IPS DF 4.7 (cell line): ENCODE results near the gene BLOC1S3.

Experiments used
- DNase-seq: peaks from one replicate; pipeline ENCODE4 v3.0.0-alpha.2; 2013; ENCODE audit warnings: low spot score; ENCODE audit errors: extremely low read depth

Gene BLOC1S3

GRCh38 chr19:45160870-45161737 is 17.5 kb upstream of the BLOC1S3 start, which contains the start of gene NKPD1:
NKPD1 (minus strand) TSS chr19:45160982; CDS start chr19:45160150, 832 bp downstream.
- DNase-seq, result no peak

GRCh38 chr19:45161738-45162607 is 16.6 kb upstream of the BLOC1S3 start:
- DNase-seq, result no peak

GRCh38 chr19:45162608-45163143 is 15.9 kb upstream of the BLOC1S3 start:
- DNase-seq, result no peak

- no peak for DNase-seq
Measured at GRCh38 chr19:45163156-45163555, 15.4 kb upstream of the BLOC1S3 start.

- no peak for DNase-seq
Measured at GRCh38 chr19:45163751-45164460, 14.7 kb upstream of the BLOC1S3 start.

- DNase-seq, result no peak
Measured at GRCh38 chr19:45164577-45165335, 13.8 kb upstream of the BLOC1S3 start.

GRCh38 chr19:45166723-45167252 is 11.8 kb upstream of the BLOC1S3 start:
- DNase-seq, result no peak

GRCh38 chr19:45168767-45169351 is 9.7 kb upstream of the BLOC1S3 start:
- DNase-seq, result no peak

- no peak for DNase-seq
Measured at GRCh38 chr19:45169602-45170001, 9.0 kb upstream of the BLOC1S3 start.

- no peak for DNase-seq
Measured at GRCh38 chr19:45170146-45171106, 8.2 kb upstream of the BLOC1S3 start.

- DNase-seq, result no peak
Measured at GRCh38 chr19:45171211-45171623, 7.4 kb upstream of the BLOC1S3 start.

GRCh38 chr19:45172173-45172572 is 6.4 kb upstream of the BLOC1S3 start:
- no peak for DNase-seq

GRCh38 chr19:45172611-45173208 is 5.9 kb upstream of the BLOC1S3 start:
- no peak for DNase-seq

GRCh38 chr19:45173816-45174215 is 4.8 kb upstream of the BLOC1S3 start:
- no peak for DNase-seq

GRCh38 chr19:45175515-45176345 is 2.9 kb upstream of the BLOC1S3 start:
- DNase-seq, result no peak

- no peak for DNase-seq
Measured at GRCh38 chr19:45177817-45178261, 745 bp upstream of the BLOC1S3 start, which contains the start of gene TRAPPC6A. TRAPPC6A (minus strand) TSS chr19:45178237; CDS start chr19:45178218, 19 bp downstream.
